ENCODE measurements around the gene SLC7A9.

SLC7A9 gene

GRCh38 chr19:32863841-32864240 lies 5.7 kb downstream of the SLC7A9 start:
- Histone ChIP-seq H3K9me3 (ENCODE audit: control insufficient read depth, low read length) (no peaks in the 10 kb centered on the region), H3K36me3 (ENCODE audit: control insufficient read depth, insufficient read depth, low read length) (no peaks in the 10 kb centered on the region), H3K9ac (no peak overlapping the region), H3K27me3 (ENCODE audit: control insufficient read depth, insufficient read depth, low read length) (no peaks in the 10 kb centered on the region), H3K4me2 (ENCODE audit: low read length) (no peak overlapping the region), H3K79me2 (no peaks in the 10 kb centered on the region), H2AFZ (no peak overlapping the region), H3K4me1 (no peaks in the 10 kb centered on the region), H3K27ac (no peak overlapping the region), H3K4me3 (ENCODE audit: low read depth, low read length) (no peak overlapping the region)
- TF ChIP-seq, protein P1, sequence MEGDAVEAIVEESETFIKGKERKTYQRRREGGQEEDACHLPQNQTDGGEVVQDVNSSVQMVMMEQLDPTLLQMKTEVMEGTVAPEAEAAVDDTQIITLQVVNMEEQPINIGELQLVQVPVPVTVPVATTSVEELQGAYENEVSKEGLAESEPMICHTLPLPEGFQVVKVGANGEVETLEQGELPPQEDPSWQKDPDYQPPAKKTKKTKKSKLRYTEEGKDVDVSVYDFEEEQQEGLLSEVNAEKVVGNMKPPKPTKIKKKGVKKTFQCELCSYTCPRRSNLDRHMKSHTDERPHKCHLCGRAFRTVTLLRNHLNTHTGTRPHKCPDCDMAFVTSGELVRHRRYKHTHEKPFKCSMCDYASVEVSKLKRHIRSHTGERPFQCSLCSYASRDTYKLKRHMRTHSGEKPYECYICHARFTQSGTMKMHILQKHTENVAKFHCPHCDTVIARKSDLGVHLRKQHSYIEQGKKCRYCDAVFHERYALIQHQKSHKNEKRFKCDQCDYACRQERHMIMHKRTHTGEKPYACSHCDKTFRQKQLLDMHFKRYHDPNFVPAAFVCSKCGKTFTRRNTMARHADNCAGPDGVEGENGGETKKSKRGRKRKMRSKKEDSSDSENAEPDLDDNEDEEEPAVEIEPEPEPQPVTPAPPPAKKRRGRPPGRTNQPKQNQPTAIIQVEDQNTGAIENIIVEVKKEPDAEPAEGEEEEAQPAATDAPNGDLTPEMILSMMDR (IDR thresholded peaks at IDR 0.05): no peak

GRCh38 chr19:32863301-32863700 lies 6.3 kb downstream of the SLC7A9 start:
- no peaks in the 10 kb centered on the region for H3K4me1 ChIP-seq
- TF ChIP-seq, protein P1 (IDR thresholded peaks at IDR 0.05): no peak
- no peak overlapping the region for H3K4me2 ChIP-seq (ENCODE audit: low read length)
- no peak overlapping the region for H2AFZ ChIP-seq
- H3K9ac ChIP-seq: no peak overlapping the region
- no peaks in the 10 kb centered on the region for H3K27me3 ChIP-seq (ENCODE audit: control insufficient read depth, insufficient read depth, low read length)
- no peak overlapping the region for H3K4me3 ChIP-seq (ENCODE audit: low read depth, low read length)
- no peaks in the 10 kb centered on the region for H3K79me2 ChIP-seq
- H3K9me3 ChIP-seq (ENCODE audit: control insufficient read depth, low read length): no peaks in the 10 kb centered on the region
- no peaks in the 10 kb centered on the region for H3K36me3 ChIP-seq (ENCODE audit: control insufficient read depth, insufficient read depth, low read length)
- H3K27ac ChIP-seq: no peak overlapping the region

- Histone ChIP-seq H3K36me3 (ENCODE audit: control insufficient read depth, insufficient read depth, low read length) (no peaks in the 10 kb centered on the region), H3K27me3 (ENCODE audit: control insufficient read depth, insufficient read depth, low read length) (no peaks in the 10 kb centered on the region), H3K79me2 (no peaks in the 10 kb centered on the region), H3K4me1 (no peaks in the 10 kb centered on the region), H3K4me2 (ENCODE audit: low read length) (no peak overlapping the region), H3K9me3 (ENCODE audit: control insufficient read depth, low read length) (no peaks in the 10 kb centered on the region), H2AFZ (no peak overlapping the region), H3K27ac (no peak overlapping the region), H3K4me3 (ENCODE audit: low read depth, low read length) (no peak overlapping the region), H3K9ac (no peak overlapping the region)
- TF ChIP-seq, protein P1 (IDR thresholded peaks at IDR 0.05): no peak
Measured at GRCh38 chr19:32862741-32863140, 6.8 kb downstream of the SLC7A9 start.

- Histone ChIP-seq H3K9me3 (ENCODE audit: control insufficient read depth, low read length) (no peaks in the 10 kb centered on the region), H3K36me3 (ENCODE audit: control insufficient read depth, insufficient read depth, low read length) (no peaks in the 10 kb centered on the region), H3K27ac (no peak overlapping the region), H3K4me3 (ENCODE audit: low read depth, low read length) (no peak overlapping the region), H3K27me3 (ENCODE audit: control insufficient read depth, insufficient read depth, low read length) (no peaks in the 10 kb centered on the region), H3K4me2 (ENCODE audit: low read length) (no peak overlapping the region), H2AFZ (no peak overlapping the region), H3K79me2 (no peaks in the 10 kb centered on the region), H3K9ac (no peak overlapping the region), H3K4me1 (no peaks in the 10 kb centered on the region)
- TF ChIP-seq, protein P1 (IDR thresholded peaks at IDR 0.05): no peak
Measured at GRCh38 chr19:32862173-32862572, 7.4 kb downstream of the SLC7A9 start.

DNA sequence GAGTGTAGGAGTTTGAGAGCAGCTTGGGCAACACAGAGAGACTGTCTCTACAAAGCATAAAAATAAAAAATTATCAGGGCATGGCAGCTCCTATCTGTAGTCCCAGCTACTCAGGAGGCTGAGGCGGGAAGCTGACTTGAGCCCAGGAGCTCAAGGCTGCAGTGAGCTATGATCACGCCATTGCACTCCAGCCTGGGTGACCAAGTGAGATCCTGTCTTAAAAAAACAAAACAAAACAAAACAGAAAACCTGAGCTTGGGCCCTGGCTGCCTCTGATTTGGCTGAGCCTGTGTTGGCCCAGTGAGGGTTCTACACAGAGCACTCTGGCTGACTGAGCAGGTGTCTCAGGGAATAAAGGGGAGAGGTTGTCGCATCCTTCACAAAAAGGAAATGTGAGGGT lies 8.0 kb downstream of the SLC7A9 start:
- no peaks in the 10 kb centered on the region for H3K4me1 ChIP-seq
- no peaks in the 10 kb centered on the region for H3K9me3 ChIP-seq (ENCODE audit: control insufficient read depth, low read length)
- TF ChIP-seq, protein P1 (IDR thresholded peaks at IDR 0.05): no peak
- H3K27me3 ChIP-seq (ENCODE audit: control insufficient read depth, insufficient read depth, low read length): no peaks in the 10 kb centered on the region
- no peak overlapping the region for H3K4me3 ChIP-seq (ENCODE audit: low read depth, low read length)
- no peak overlapping the region for H2AFZ ChIP-seq
- no peak overlapping the region for H3K27ac ChIP-seq
- H3K79me2 ChIP-seq: no peaks in the 10 kb centered on the region
- no peaks in the 10 kb centered on the region for H3K36me3 ChIP-seq (ENCODE audit: control insufficient read depth, insufficient read depth, low read length)
- H3K4me2 ChIP-seq (ENCODE audit: low read length): no peak overlapping the region
- H3K9ac ChIP-seq: no peak overlapping the region
